Prostate gland (tissue), 2 donors: ENCODE results near the gene RNMT.

Experiments
- POLR2A ChIP-seq: fragments of 450-650 bp; IDR thresholded peaks from one replicate; pipeline ENCODE4 v1.6.1; 2016; ENCODE audit warnings: antibody characterized with exemption, mild to moderate bottlenecking
- POLR2AphosphoS5 ChIP-seq: sonication (generic); formaldehyde crosslinking; IDR thresholded peaks from one replicate; pipeline ENCODE4 v1.6.1; 2017; ENCODE audit warnings: antibody characterized with exemption
- TF ChIP-seq, protein P1 (sequence below), 4 experiments: fragments of 200-600 bp in 2 of 4; fragments of 450-650 bp in 2 of 4; sonication (generic) in 2 of 4; IDR thresholded peaks; 1 replicate in 3 of 4; 2 replicates in 1 of 4; pipeline ENCODE4 v1.5.1; 2016 to 2019; ENCODE audit warnings: antibody characterized with exemption in 4 of 4, mild to moderate bottlenecking in 2 of 4, moderate library complexity in 2 of 4

- TF ChIP-seq, protein P1, sequence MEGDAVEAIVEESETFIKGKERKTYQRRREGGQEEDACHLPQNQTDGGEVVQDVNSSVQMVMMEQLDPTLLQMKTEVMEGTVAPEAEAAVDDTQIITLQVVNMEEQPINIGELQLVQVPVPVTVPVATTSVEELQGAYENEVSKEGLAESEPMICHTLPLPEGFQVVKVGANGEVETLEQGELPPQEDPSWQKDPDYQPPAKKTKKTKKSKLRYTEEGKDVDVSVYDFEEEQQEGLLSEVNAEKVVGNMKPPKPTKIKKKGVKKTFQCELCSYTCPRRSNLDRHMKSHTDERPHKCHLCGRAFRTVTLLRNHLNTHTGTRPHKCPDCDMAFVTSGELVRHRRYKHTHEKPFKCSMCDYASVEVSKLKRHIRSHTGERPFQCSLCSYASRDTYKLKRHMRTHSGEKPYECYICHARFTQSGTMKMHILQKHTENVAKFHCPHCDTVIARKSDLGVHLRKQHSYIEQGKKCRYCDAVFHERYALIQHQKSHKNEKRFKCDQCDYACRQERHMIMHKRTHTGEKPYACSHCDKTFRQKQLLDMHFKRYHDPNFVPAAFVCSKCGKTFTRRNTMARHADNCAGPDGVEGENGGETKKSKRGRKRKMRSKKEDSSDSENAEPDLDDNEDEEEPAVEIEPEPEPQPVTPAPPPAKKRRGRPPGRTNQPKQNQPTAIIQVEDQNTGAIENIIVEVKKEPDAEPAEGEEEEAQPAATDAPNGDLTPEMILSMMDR (IDR thresholded peaks at IDR 0.05) = no peak
- TF ChIP-seq POLR2A = no peak
- no peak for TF ChIP-seq POLR2AphosphoS5
These were observed 22.6 kb upstream of the RNMT start for GRCh38 chr18:13703899-13704298.
